GM12891 (cell line): ENCODE measurements around the gene LZTS2.

ENCODE experiments used
- DNase-seq: peaks from one replicate; pipeline ENCODE4 v3.0.0; 2011; ENCODE audit warnings: low spot score; ENCODE audit not compliant: insufficient read length
- FAIRE-seq: peaks from 2 replicates; lab custom pipeline; 2011; peaks lifted over from hg19 to GRCh38; lab: Jason Lieb, UNC
- PAX5 ChIP-seq: IDR thresholded peaks from 2 replicates; pipeline ENCODE4 v1.6.1; 2011; ENCODE audit warnings: low read length, moderate library complexity, mild to moderate bottlenecking; ENCODE audit not compliant: insufficient read depth, severe bottlenecking
- POLR2A ChIP-seq: IDR thresholded peaks from 2 replicates; pipeline ENCODE4 v1.6.1; 2011; ENCODE audit warnings: low read depth, low read length, control low read depth
- POLR2AphosphoS5 ChIP-seq: IDR thresholded peaks from 2 replicates; pipeline ENCODE4 v1.6.1; 2011; ENCODE audit warnings: low read depth, low read length, control low read depth
- POU2F2 ChIP-seq: IDR thresholded peaks from 2 replicates; pipeline ENCODE4 v1.6.1; 2011; ENCODE audit warnings: low read depth, mild to moderate bottlenecking, control low read depth, low read length, moderate library complexity
- SPI1 ChIP-seq: IDR thresholded peaks from 2 replicates; pipeline ENCODE4 v1.6.1; 2011; ENCODE audit warnings: low read depth, low read length, control low read depth
- TAF1 ChIP-seq: IDR thresholded peaks from 2 replicates; pipeline ENCODE4 v1.6.1; 2011; ENCODE audit warnings: low read depth, low read length, control low read depth

LZTS2 gene

GRCh38 chr10:101012525-101013364, 13.1 kb downstream of the LZTS2 start:
- FAIRE-seq (peak; percentile 99), DNase-seq (no peak)
- TF ChIP-seq POU2F2, result 0 out of 2 replicates have a peak, but pooled peaks have one; percentile 13
- no peak for TF ChIP-seq POLR2A

GRCh38 chr10:101013365-101013825, 13.8 kb downstream of the LZTS2 start:
- no peak for DNase-seq
- TF ChIP-seq POLR2A (no peak), POLR2AphosphoS5 (no peak)
- no peak for FAIRE-seq

GRCh38 chr10:101014230-101014884, 14.7 kb downstream of the LZTS2 start:
- FAIRE-seq, result peak; percentile 85
- TF ChIP-seq TAF1, result no peak
- TF ChIP-seq POLR2A, result no peak
- no peak for TF ChIP-seq POU2F2
- TF ChIP-seq PAX5, result no peak
- no peak for TF ChIP-seq SPI1
- no peak for TF ChIP-seq POLR2AphosphoS5
- DNase-seq, result no peak

GRCh38 chr10:101014966-101015581, 15.5 kb downstream of the LZTS2 start:
- DNase-seq (no peak), FAIRE-seq (no peak)
- TF ChIP-seq POLR2A, result no peak

- FAIRE-seq, result no peak
- TF ChIP-seq SPI1 (no peak), PAX5 (no peak), POLR2AphosphoS5 (no peak), TAF1 (no peak), POU2F2 (no peak), POLR2A (no peak)
These were observed 16.0 kb downstream of the LZTS2 start for GRCh38 chr10:101015582-101015973.

GRCh38 chr10:101016814-101017213, 17.2 kb downstream of the LZTS2 start:
- DNase-seq (no peak), FAIRE-seq (no peak)
- TF ChIP-seq POLR2AphosphoS5 (no peak), POU2F2 (no peak), PAX5 (no peak), SPI1 (no peak)

More at GRCh38 chr10:101015582-101015973, 16.0 kb downstream of the LZTS2 start:
- DNase-seq, result no peak

GRCh38 chr10:101018118-101018599, 18.6 kb downstream of the LZTS2 start:
- FAIRE-seq, result no peak
- DNase-seq, result no peak
- TF ChIP-seq PAX5 (no peak), POLR2A (no peak), POLR2AphosphoS5 (no peak)

GRCh38 chr10:101018600-101019439, 19.2 kb downstream of the LZTS2 start:
- DNase-seq, result peak; percentile 83
- no peak for TF ChIP-seq PAX5
- no peak for TF ChIP-seq POLR2AphosphoS5
- TF ChIP-seq POLR2A, result no peak
- no peak for TF ChIP-seq POU2F2
- no peak for TF ChIP-seq SPI1
- no peak for TF ChIP-seq TAF1
- peak; percentile 38 for FAIRE-seq

- TF ChIP-seq PAX5, result no peak
- no peak for TF ChIP-seq SPI1
- no peak for TF ChIP-seq POU2F2
- no peak for TF ChIP-seq POLR2AphosphoS5
- TF ChIP-seq TAF1, result no peak
- no peak for TF ChIP-seq POLR2A
- DNase-seq (no peak), FAIRE-seq (no peak)
These were observed 19.8 kb downstream of the LZTS2 start for GRCh38 chr10:101019440-101019703.
